ENCODE results near the gene AGO1.

- TF ChIP-seq CTCF (IDR thresholded peaks at IDR 0.05) (no peak), POLR2A (IDR thresholded peaks at IDR 0.05) (no peak)
Measured at GRCh38 chr1:35850716-35851115, 32.3 kb upstream of the AGO1 start.
